ENCODE data around the gene GTF2F2.
A peak's percentile ranks its signal among the peaks of the same experiment; 100 is the strongest.
"Not testable (repeated sequence)": the region's sequence is repeated elsewhere in the genome, so short reads cannot be mapped to it uniquely, and the experiment has no call there.

Gene GTF2F2

GRCh38 chr13:45228002-45228401 lies 107.7 kb downstream of the GTF2F2 start:
- no peaks in the 10 kb centered on the region for H3K27me3 Mint-ChIP-seq
- H3K27ac Mint-ChIP-seq: no peak overlapping the region
- peaks cover 13% of the 10 kb centered on the region for H3K36me3 Mint-ChIP-seq
- H3K9me3 Mint-ChIP-seq (ENCODE audit: low read depth): no peaks in the 10 kb centered on the region
- H3K4me3 Mint-ChIP-seq: no peak overlapping the region
- peaks cover 12% of the 10 kb centered on the region for H3K4me1 Mint-ChIP-seq (ENCODE audit: low read depth)

- no peak overlapping the region for H3K4me3 Mint-ChIP-seq
- H3K4me1 Mint-ChIP-seq (ENCODE audit: low read depth): peaks cover 11% of the 10 kb centered on the region
- H3K27me3 Mint-ChIP-seq: no peaks in the 10 kb centered on the region
- no peak overlapping the region for H3K27ac Mint-ChIP-seq
- peaks cover 12% of the 10 kb centered on the region for H3K36me3 Mint-ChIP-seq
- no peaks in the 10 kb centered on the region for H3K9me3 Mint-ChIP-seq (ENCODE audit: low read depth)
Measured at GRCh38 chr13:45229172-45229571, 108.9 kb downstream of the GTF2F2 start.

- Mint-ChIP-seq H3K36me3 (peaks cover 11% of the 10 kb centered on the region), H3K27ac (no peak overlapping the region), H3K9me3 (ENCODE audit: low read depth) (no peaks in the 10 kb centered on the region), H3K4me1 (ENCODE audit: low read depth) (peaks cover 4% of the 10 kb centered on the region), H3K4me3 (no peak overlapping the region), H3K27me3 (no peaks in the 10 kb centered on the region)
Measured at GRCh38 chr13:45231305-45231704, 111.0 kb downstream of the GTF2F2 start.

- H3K4me3 Mint-ChIP-seq: no peak overlapping the region
- H3K27ac Mint-ChIP-seq: no peak overlapping the region
- H3K36me3 Mint-ChIP-seq: peaks cover 11% of the 10 kb centered on the region
- peaks cover 3% of the 10 kb centered on the region for H3K4me1 Mint-ChIP-seq (ENCODE audit: low read depth)
- no peaks in the 10 kb centered on the region for H3K27me3 Mint-ChIP-seq
- no peaks in the 10 kb centered on the region for H3K9me3 Mint-ChIP-seq (ENCODE audit: low read depth)
Measured at GRCh38 chr13:45231722-45232121, 111.4 kb downstream of the GTF2F2 start.

- H3K27ac Mint-ChIP-seq: no peak overlapping the region
- H3K36me3 Mint-ChIP-seq: peaks cover 11% of the 10 kb centered on the region
Measured at GRCh38 chr13:45232591-45232990, 112.3 kb downstream of the GTF2F2 start.

GRCh38 chr13:45238945-45239795 lies 118.9 kb downstream of the GTF2F2 start:
- H3K4me1 Mint-ChIP-seq (ENCODE audit: low read depth): peaks cover 16% of the 10 kb centered on the region
- H3K36me3 Mint-ChIP-seq: peaks cover 6% of the 10 kb centered on the region
- no peaks in the 10 kb centered on the region for H3K9me3 Mint-ChIP-seq (ENCODE audit: low read depth)
- no peak overlapping the region for H3K27ac Mint-ChIP-seq
- no peaks in the 10 kb centered on the region for H3K27me3 Mint-ChIP-seq
- H3K4me3 Mint-ChIP-seq: no peak overlapping the region

More at GRCh38 chr13:45232591-45232990, 112.3 kb downstream of the GTF2F2 start:
- Mint-ChIP-seq H3K4me3 (no peak overlapping the region), H3K27me3 (no peaks in the 10 kb centered on the region), H3K4me1 (ENCODE audit: low read depth) (peaks cover 3% of the 10 kb centered on the region), H3K9me3 (ENCODE audit: low read depth) (no peaks in the 10 kb centered on the region)

GRCh38 chr13:45240143-45240542 lies 119.8 kb downstream of the GTF2F2 start:
- Mint-ChIP-seq H3K4me3 (no peak overlapping the region), H3K4me1 (ENCODE audit: low read depth) (peaks cover 16% of the 10 kb centered on the region), H3K36me3 (peaks cover 6% of the 10 kb centered on the region), H3K27me3 (no peaks in the 10 kb centered on the region), H3K27ac (no peak overlapping the region), H3K9me3 (ENCODE audit: low read depth) (no peaks in the 10 kb centered on the region)

GRCh38 chr13:45242070-45242469 lies 121.8 kb downstream of the GTF2F2 start:
- H3K9me3 Mint-ChIP-seq (ENCODE audit: low read depth): no peaks in the 10 kb centered on the region
- peaks cover 11% of the 10 kb centered on the region for H3K36me3 Mint-ChIP-seq

GRCh38 chr13:45242524-45242923 lies 122.2 kb downstream of the GTF2F2 start:
- Mint-ChIP-seq H3K4me1 (ENCODE audit: low read depth) (peaks cover 13% of the 10 kb centered on the region), H3K9me3 (ENCODE audit: low read depth) (no peaks in the 10 kb centered on the region), H3K36me3 (peaks cover 11% of the 10 kb centered on the region), H3K27me3 (no peaks in the 10 kb centered on the region), H3K4me3 (no peak overlapping the region), H3K27ac (no peak overlapping the region)

More at GRCh38 chr13:45242070-45242469, 121.8 kb downstream of the GTF2F2 start:
- Mint-ChIP-seq H3K27ac (peak overlapping the region; percentile 5), H3K4me3 (no peak overlapping the region), H3K4me1 (ENCODE audit: low read depth) (peaks cover 13% of the 10 kb centered on the region), H3K27me3 (no peaks in the 10 kb centered on the region)

- H3K4me3 Mint-ChIP-seq: no peak overlapping the region
Measured at GRCh38 chr13:45243077-45243476, 122.8 kb downstream of the GTF2F2 start.

GRCh38 chr13:45244736-45245135 lies 124.4 kb downstream of the GTF2F2 start:
- not testable (repeated sequence) for H3K9me3 Mint-ChIP-seq (ENCODE audit: low read depth); H3K4me3 Mint-ChIP-seq; H3K27ac Mint-ChIP-seq; H3K27me3 Mint-ChIP-seq
- Mint-ChIP-seq H3K4me1 (ENCODE audit: low read depth) (peaks cover 13% of the 10 kb centered on the region), H3K36me3 (peaks cover 10% of the 10 kb centered on the region)

More at GRCh38 chr13:45243077-45243476, 122.8 kb downstream of the GTF2F2 start:
- Mint-ChIP-seq H3K27me3 (no peaks in the 10 kb centered on the region), H3K36me3 (peaks cover 11% of the 10 kb centered on the region), H3K27ac (no peak overlapping the region), H3K9me3 (ENCODE audit: low read depth) (no peaks in the 10 kb centered on the region), H3K4me1 (ENCODE audit: low read depth) (peaks cover 13% of the 10 kb centered on the region)

- Mint-ChIP-seq H3K4me3 (no peak overlapping the region), H3K27ac (no peak overlapping the region)
Measured at GRCh38 chr13:45249662-45250061, 129.4 kb downstream of the GTF2F2 start.

GRCh38 chr13:45254396-45254795 lies 134.1 kb downstream of the GTF2F2 start:
- no peaks in the 10 kb centered on the region for H3K27me3 Mint-ChIP-seq
- H3K4me1 Mint-ChIP-seq (ENCODE audit: low read depth): peaks cover 22% of the 10 kb centered on the region
- H3K27ac Mint-ChIP-seq: no peak overlapping the region
- H3K36me3 Mint-ChIP-seq: peaks cover 18% of the 10 kb centered on the region
- H3K4me3 Mint-ChIP-seq: no peak overlapping the region
- no peaks in the 10 kb centered on the region for H3K9me3 Mint-ChIP-seq (ENCODE audit: low read depth)

More at GRCh38 chr13:45249662-45250061, 129.4 kb downstream of the GTF2F2 start:
- H3K27me3 Mint-ChIP-seq: no peaks in the 10 kb centered on the region
- peaks cover 3% of the 10 kb centered on the region for H3K4me1 Mint-ChIP-seq (ENCODE audit: low read depth)
- peaks cover 16% of the 10 kb centered on the region for H3K36me3 Mint-ChIP-seq
- H3K9me3 Mint-ChIP-seq (ENCODE audit: low read depth): no peaks in the 10 kb centered on the region

GRCh38 chr13:45255247-45255987 lies 135.1 kb downstream of the GTF2F2 start:
- H3K27ac Mint-ChIP-seq: no peak overlapping the region
- peaks cover 13% of the 10 kb centered on the region for H3K36me3 Mint-ChIP-seq
- H3K27me3 Mint-ChIP-seq: no peaks in the 10 kb centered on the region
- no peak overlapping the region for H3K4me3 Mint-ChIP-seq
- no peaks in the 10 kb centered on the region for H3K9me3 Mint-ChIP-seq (ENCODE audit: low read depth)
- H3K4me1 Mint-ChIP-seq (ENCODE audit: low read depth): peaks cover 21% of the 10 kb centered on the region

GRCh38 chr13:45256254-45256653 lies 135.9 kb downstream of the GTF2F2 start:
- Mint-ChIP-seq H3K36me3 (peaks cover 12% of the 10 kb centered on the region), H3K27me3 (no peaks in the 10 kb centered on the region), H3K9me3 (ENCODE audit: low read depth) (no peaks in the 10 kb centered on the region), H3K4me3 (no peak overlapping the region), H3K27ac (no peak overlapping the region), H3K4me1 (ENCODE audit: low read depth) (peaks cover 20% of the 10 kb centered on the region)
